HEK293T (cell line): ENCODE results near the gene KIAA1549.

ENCODE experiments used
- ARNT ChIP-seq: fragments of 450-650 bp; IDR thresholded peaks from 2 replicates; pipeline ENCODE4 v1.6.1; 2017; ENCODE audit warnings: mild to moderate bottlenecking
- BHLHE40 ChIP-seq: fragments of 450-650 bp; IDR thresholded peaks from 2 replicates; pipeline ENCODE4 v1.6.1; 2016; ENCODE audit warnings: mild to moderate bottlenecking, moderate library complexity, borderline replicate concordance
- ELF4 ChIP-seq: fragments of 450-650 bp; IDR thresholded peaks from 2 replicates; pipeline ENCODE4 v1.6.1; 2017; ENCODE audit warnings: antibody characterized with exemption
- FOXK2 ChIP-seq: fragments of 450-650 bp; IDR thresholded peaks from 2 replicates; pipeline ENCODE4 v1.6.1; 2016; ENCODE audit warnings: mild to moderate bottlenecking
- FOXM1 ChIP-seq: fragments of 450-650 bp; IDR thresholded peaks from 2 replicates; pipeline ENCODE4 v1.6.1; 2017; ENCODE audit warnings: mild to moderate bottlenecking, borderline replicate concordance
- NFRKB ChIP-seq: fragments of 450-650 bp; IDR thresholded peaks from 2 replicates; pipeline ENCODE4 v1.6.1; 2016; ENCODE audit warnings: mild to moderate bottlenecking, moderate library complexity
- SP1 ChIP-seq: fragments of 450-650 bp; IDR thresholded peaks from 2 replicates; pipeline ENCODE4 v1.6.1; 2017
- ZNF384 ChIP-seq: fragments of 450-650 bp; IDR thresholded peaks from 2 replicates; pipeline ENCODE4 v1.6.1; 2016
- TF ChIP-seq, protein P1 (sequence below): fragments of 450-650 bp; IDR thresholded peaks from 2 replicates; pipeline ENCODE4 v1.6.1; 2016

- no peak for TF ChIP-seq ARNT
- TF ChIP-seq ZNF384: no peak
- no peak for TF ChIP-seq SP1
- no peak for TF ChIP-seq NFRKB
- TF ChIP-seq, protein P1, sequence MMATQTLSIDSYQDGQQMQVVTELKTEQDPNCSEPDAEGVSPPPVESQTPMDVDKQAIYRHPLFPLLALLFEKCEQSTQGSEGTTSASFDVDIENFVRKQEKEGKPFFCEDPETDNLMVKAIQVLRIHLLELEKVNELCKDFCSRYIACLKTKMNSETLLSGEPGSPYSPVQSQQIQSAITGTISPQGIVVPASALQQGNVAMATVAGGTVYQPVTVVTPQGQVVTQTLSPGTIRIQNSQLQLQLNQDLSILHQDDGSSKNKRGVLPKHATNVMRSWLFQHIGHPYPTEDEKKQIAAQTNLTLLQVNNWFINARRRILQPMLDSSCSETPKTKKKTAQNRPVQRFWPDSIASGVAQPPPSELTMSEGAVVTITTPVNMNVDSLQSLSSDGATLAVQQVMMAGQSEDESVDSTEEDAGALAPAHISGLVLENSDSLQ: no peak
- no peak for TF ChIP-seq FOXK2
- no peak for TF ChIP-seq FOXM1
- no peak for TF ChIP-seq BHLHE40
- no peak for TF ChIP-seq ELF4
These were observed 23.3 kb upstream of the KIAA1549 start for GRCh38 chr7:139004321-139005090.
